ENCODE measurements around the gene TMEM200A. TPM values are rescaled to one million over a fixed set of nuclear protein-coding genes. Genes with fewer than 3 reads are reported as not detected.

The TMEM200A gene
- total and polyA plus RNA-seq, 2 donors (not counting 1 experiment from before 2014, with no cell fraction given), result 50.2 to 51.7 TPM

GRCh38 chr6:130389142-130389541 is 23.3 kb downstream of the TMEM200A start:
- Histone ChIP-seq H3K27me3 (ENCODE audit: control insufficient read depth, insufficient read depth, low read length) (no peaks in the 10 kb centered on the region), H2AFZ (ENCODE audit: low read length) (no peak overlapping the region), H4K20me1 (ENCODE audit: control insufficient read depth, extremely low read depth, insufficient read depth, low read length) (no peaks in the 10 kb centered on the region), H3K79me2 (ENCODE audit: control insufficient read depth, insufficient read depth, low read length) (peaks cover 24% of the 10 kb centered on the region), H3K4me2 (ENCODE audit: extremely low read depth, insufficient read depth, low read length) (no peak overlapping the region), H3K4me3 (replicated peaks in 1 of 4; ENCODE audit: control extremely low read depth in 1 of 4, insufficient read depth in 1 of 4, low read depth in 3 of 4, low read length in 4 of 4) (no peak overlapping the region), H3K4me1 (ENCODE audit: control insufficient read depth, extremely low read depth, insufficient read depth, low read length) (peaks cover 2% of the 10 kb centered on the region), H3K27ac (ENCODE audit: insufficient read depth, low read length) (no peak overlapping the region), H3K9me3 (ENCODE audit: control insufficient read depth, insufficient read depth, low read depth, low read length) (no peaks in the 10 kb centered on the region), H3K9ac (ENCODE audit: insufficient read depth, low read length) (no peak overlapping the region), H3K36me3 (ENCODE audit: control insufficient read depth, insufficient read depth, low read length) (no peaks in the 10 kb centered on the region)
- TF ChIP-seq EZH2 (IDR thresholded peaks at IDR 0.05; ENCODE audit: low read length, missing control alignments), result no peak
- TF ChIP-seq, protein P1, sequence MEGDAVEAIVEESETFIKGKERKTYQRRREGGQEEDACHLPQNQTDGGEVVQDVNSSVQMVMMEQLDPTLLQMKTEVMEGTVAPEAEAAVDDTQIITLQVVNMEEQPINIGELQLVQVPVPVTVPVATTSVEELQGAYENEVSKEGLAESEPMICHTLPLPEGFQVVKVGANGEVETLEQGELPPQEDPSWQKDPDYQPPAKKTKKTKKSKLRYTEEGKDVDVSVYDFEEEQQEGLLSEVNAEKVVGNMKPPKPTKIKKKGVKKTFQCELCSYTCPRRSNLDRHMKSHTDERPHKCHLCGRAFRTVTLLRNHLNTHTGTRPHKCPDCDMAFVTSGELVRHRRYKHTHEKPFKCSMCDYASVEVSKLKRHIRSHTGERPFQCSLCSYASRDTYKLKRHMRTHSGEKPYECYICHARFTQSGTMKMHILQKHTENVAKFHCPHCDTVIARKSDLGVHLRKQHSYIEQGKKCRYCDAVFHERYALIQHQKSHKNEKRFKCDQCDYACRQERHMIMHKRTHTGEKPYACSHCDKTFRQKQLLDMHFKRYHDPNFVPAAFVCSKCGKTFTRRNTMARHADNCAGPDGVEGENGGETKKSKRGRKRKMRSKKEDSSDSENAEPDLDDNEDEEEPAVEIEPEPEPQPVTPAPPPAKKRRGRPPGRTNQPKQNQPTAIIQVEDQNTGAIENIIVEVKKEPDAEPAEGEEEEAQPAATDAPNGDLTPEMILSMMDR (conservative IDR thresholded peaks at IDR 0.05 in 1 of 2, IDR thresholded peaks at IDR 0.05 in 1 of 2; ENCODE audit: low read depth in 1 of 2, low read length in 2 of 2), result no peak
- no peak for DNase-seq (ENCODE audit: low read depth in 2 of 2)

GRCh38 chr6:130390890-130391289 is 25.1 kb downstream of the TMEM200A start:
- no peaks in the 10 kb centered on the region for H3K27me3 ChIP-seq (ENCODE audit: control insufficient read depth, insufficient read depth, low read length)
- H3K9ac ChIP-seq (ENCODE audit: insufficient read depth, low read length), result no peak overlapping the region
- H3K36me3 ChIP-seq (ENCODE audit: control insufficient read depth, insufficient read depth, low read length), result no peaks in the 10 kb centered on the region
- TF ChIP-seq, protein P1 (conservative IDR thresholded peaks at IDR 0.05 in 1 of 2, IDR thresholded peaks at IDR 0.05 in 1 of 2; ENCODE audit: low read depth in 1 of 2, low read length in 2 of 2), result no peak
- TF ChIP-seq EZH2 (IDR thresholded peaks at IDR 0.05; ENCODE audit: low read length, missing control alignments), result no peak
- H3K4me3 ChIP-seq (replicated peaks in 1 of 4; ENCODE audit: control extremely low read depth in 1 of 4, insufficient read depth in 1 of 4, low read depth in 3 of 4, low read length in 4 of 4), result no peak overlapping the region
- H3K4me2 ChIP-seq (ENCODE audit: extremely low read depth, insufficient read depth, low read length), result no peak overlapping the region
- peaks cover 2% of the 10 kb centered on the region for H3K4me1 ChIP-seq (ENCODE audit: control insufficient read depth, extremely low read depth, insufficient read depth, low read length)
- no peak for DNase-seq (ENCODE audit: low read depth in 2 of 2)
- no peak overlapping the region for H3K27ac ChIP-seq (ENCODE audit: insufficient read depth, low read length)
- H3K9me3 ChIP-seq (ENCODE audit: control insufficient read depth, insufficient read depth, low read depth, low read length), result no peaks in the 10 kb centered on the region
- H4K20me1 ChIP-seq (ENCODE audit: control insufficient read depth, extremely low read depth, insufficient read depth, low read length), result no peaks in the 10 kb centered on the region
- H3K79me2 ChIP-seq (ENCODE audit: control insufficient read depth, insufficient read depth, low read length), result peaks cover 28% of the 10 kb centered on the region
- H2AFZ ChIP-seq (ENCODE audit: low read length), result no peak overlapping the region

- no peak overlapping the region for H3K27ac ChIP-seq (ENCODE audit: insufficient read depth, low read length)
- H3K4me1 ChIP-seq (ENCODE audit: control insufficient read depth, extremely low read depth, insufficient read depth, low read length), result peaks cover 2% of the 10 kb centered on the region
- no peaks in the 10 kb centered on the region for H3K36me3 ChIP-seq (ENCODE audit: control insufficient read depth, insufficient read depth, low read length)
- TF ChIP-seq, protein P1 (conservative IDR thresholded peaks at IDR 0.05 in 1 of 2, IDR thresholded peaks at IDR 0.05 in 1 of 2; ENCODE audit: low read depth in 1 of 2, low read length in 2 of 2), result no peak
- no peak for TF ChIP-seq EZH2 (IDR thresholded peaks at IDR 0.05; ENCODE audit: low read length, missing control alignments)
- no peaks in the 10 kb centered on the region for H3K9me3 ChIP-seq (ENCODE audit: control insufficient read depth, insufficient read depth, low read depth, low read length)
- no peak overlapping the region for H3K4me3 ChIP-seq (replicated peaks in 1 of 4; ENCODE audit: control extremely low read depth in 1 of 4, insufficient read depth in 1 of 4, low read depth in 3 of 4, low read length in 4 of 4)
- H3K9ac ChIP-seq (ENCODE audit: insufficient read depth, low read length), result no peak overlapping the region
- no peak for DNase-seq (ENCODE audit: low read depth in 2 of 2)
- peaks cover 35% of the 10 kb centered on the region for H3K79me2 ChIP-seq (ENCODE audit: control insufficient read depth, insufficient read depth, low read length)
- no peaks in the 10 kb centered on the region for H3K27me3 ChIP-seq (ENCODE audit: control insufficient read depth, insufficient read depth, low read length)
- no peaks in the 10 kb centered on the region for H4K20me1 ChIP-seq (ENCODE audit: control insufficient read depth, extremely low read depth, insufficient read depth, low read length)
- H3K4me2 ChIP-seq (ENCODE audit: extremely low read depth, insufficient read depth, low read length), result no peak overlapping the region
- no peak overlapping the region for H2AFZ ChIP-seq (ENCODE audit: low read length)
Measured at GRCh38 chr6:130393306-130393705, 27.5 kb downstream of the TMEM200A start.
